K562 (cell line): Measurements from ENCODE around the gene C10orf105. TPM values are rescaled to one million over a fixed set of nuclear protein-coding genes. Genes with fewer than 3 reads are reported as not detected.

Source experiments
- ELF4 ChIP-seq: fragments of 450-650 bp; formaldehyde crosslinking; IDR thresholded peaks from 2 replicates; pipeline ENCODE4 v1.4.0; 2022; ENCODE audit warnings: missing genetic modification characterization
- GTF2A2 ChIP-seq: IDR thresholded peaks from 2 replicates; pipeline ENCODE4 v1.6.1; 2016; ENCODE audit warnings: mild to moderate bottlenecking, missing genetic modification characterization, missing compliant biosample characterization
- KAT8 ChIP-seq: fragments of 450-650 bp; IDR thresholded peaks from 2 replicates; pipeline ENCODE4 v1.6.1; 2016; ENCODE audit warnings: low read depth, mild to moderate bottlenecking
- MEF2D ChIP-seq: conservative IDR thresholded peaks from 2 replicates; pipeline ENCODE4 v1.6.1; 2016; ENCODE audit warnings: low read depth, missing genetic modification characterization, missing compliant biosample characterization
- MTA2 ChIP-seq: fragments of 450-650 bp; IDR thresholded peaks from 2 replicates; pipeline ENCODE4 v1.6.1; 2016; ENCODE audit warnings: low read depth
- OTX1 ChIP-seq: fragments of 450-650 bp; formaldehyde crosslinking; IDR thresholded peaks from 2 replicates; pipeline ENCODE4 v1.4.0; 2022; ENCODE audit warnings: mild to moderate bottlenecking
- PHF20 ChIP-seq: fragments of 450-650 bp; IDR thresholded peaks from 2 replicates; pipeline ENCODE4 v1.6.1; 2018; ENCODE audit not compliant: partially characterized antibody
- POLR2H ChIP-seq: IDR thresholded peaks from 2 replicates; pipeline ENCODE4 v1.6.1; 2016; ENCODE audit warnings: missing genetic modification characterization, low read depth, mild to moderate bottlenecking, control low read depth, missing compliant biosample characterization, moderate library complexity
- SRF ChIP-seq, 2 experiments: fragments of 250-450, 450-650 bp in 1 of 2; sonication (Bioruptor Pico) in 1 of 2; sonication (generic) in 1 of 2; formaldehyde crosslinking; IDR thresholded peaks; 2 replicates each; pipeline versions ENCODE4 v1.5.0 to v1.5.1; 2020 to 2022; ENCODE audit warnings: mild to moderate bottlenecking in 1 of 2, missing genetic modification reagents in 1 of 2
- TRIM28 ChIP-seq: fragments of 450-650 bp; IDR thresholded peaks from 2 replicates; pipeline ENCODE4 v1.6.1; 2017
- ZNF696 ChIP-seq: fragments of 250-450 bp; sonication (Bioruptor Pico); conservative IDR thresholded peaks from 2 replicates; pipeline ENCODE4 v1.4.0; 2020; ENCODE audit warnings: mild to moderate bottlenecking, moderate library complexity
- ZNF830 ChIP-seq: fragments of 250-450 bp; sonication (Bioruptor Pico); IDR thresholded peaks from 2 replicates; pipeline ENCODE4 v1.5.0; 2021; ENCODE audit warnings: mild to moderate bottlenecking
- ZZZ3 ChIP-seq: fragments of 450-650 bp; IDR thresholded peaks from 2 replicates; pipeline ENCODE4 v1.6.1; 2016; ENCODE audit warnings: antibody characterized with exemption, mild to moderate bottlenecking, moderate library complexity
- polyA plus RNA-seq, 8 experiments: library from polyadenylated mRNA; depleted of rRNA in 4 of 8; stranded (reverse) in 5 of 8; unstranded in 3 of 8; fragments of >200 nt; fragmentation: Nextera tagmentation in 2 of 8; fragmentation: Illumina TruSeq in 1 of 8; extraction: Ambion mirVana in 2 of 8; extraction: Trizol in 1 of 8; gene quantifications; 2 replicates each; pipeline versions ENCODE4 v1.2.1 to v1.2.3, GENCODE V29; 2011 to 2014; ENCODE audit warnings: inconsistent platforms in 1 of 8, missing spikeins in 1 of 8
- total RNA-seq, 7 experiments: library from RNA; depleted of rRNA in 6 of 7; stranded (reverse); fragments of >200 nt in 6 of 7; fragmentation: Illumina TruSeq in 2 of 7; extraction: Trizol in 2 of 7; gene quantifications; 2 replicates each; pipeline versions ENCODE4 v1.2.1 to v1.2.3, GENCODE V29; 2011 to 2021; ENCODE audit warnings: low replicate concordance in 1 of 7
- TF ChIP-seq, protein P1 (sequence below): fragments of 150-350 bp; conservative IDR thresholded peaks from 2 replicates; pipeline ENCODE4 v1.6.1; 2014; ENCODE audit warnings: low read length
- TF ChIP-seq, protein P2 (sequence below): sonication (generic); formaldehyde crosslinking; IDR thresholded peaks from 2 replicates; pipeline ENCODE4 v1.8.0; 2023; ENCODE audit warnings: mild to moderate bottlenecking, missing genetic modification reagents
- TF ChIP-seq, protein P3 (sequence below), 2 experiments: fragments of 250-450 bp in 1 of 2; fragments of 450-650 bp in 1 of 2; sonication (Bioruptor Pico) in 1 of 2; IDR thresholded peaks; 2 replicates each; pipeline versions ENCODE4 v1.6.1 to v1.8.0; 2016 to 2021; ENCODE audit warnings: mild to moderate bottlenecking in 2 of 2, moderate library complexity in 2 of 2, missing compliant biosample characterization in 1 of 2, missing genetic modification characterization in 1 of 2
- TF ChIP-seq, protein P4 (sequence below), 2 experiments: fragments of 450-650 bp in 1 of 2; IDR thresholded peaks; 2 replicates each; pipeline ENCODE4 v1.6.1; 2011 to 2017; ENCODE audit warnings: low read depth in 2 of 2, antibody characterized with exemption in 1 of 2, borderline replicate concordance in 1 of 2, low read length in 1 of 2, mild to moderate bottlenecking in 1 of 2, mixed read lengths in 1 of 2; ENCODE audit not compliant: control insufficient read depth in 1 of 2
- TF ChIP-seq, protein P5 (sequence below): sonication (generic); formaldehyde crosslinking; IDR thresholded peaks from 2 replicates; pipeline ENCODE4 v1.9.0; 2022; ENCODE audit warnings: mild to moderate bottlenecking, missing genetic modification reagents

C10orf105 gene
- total and polyA plus RNA-seq, 9 of the 15 experiments (the other 6 are each of a cell fraction or from before 2014, with no cell fraction given): 0.03 to 0.25 (median 0.04) TPM; not detected in 3

DNA sequence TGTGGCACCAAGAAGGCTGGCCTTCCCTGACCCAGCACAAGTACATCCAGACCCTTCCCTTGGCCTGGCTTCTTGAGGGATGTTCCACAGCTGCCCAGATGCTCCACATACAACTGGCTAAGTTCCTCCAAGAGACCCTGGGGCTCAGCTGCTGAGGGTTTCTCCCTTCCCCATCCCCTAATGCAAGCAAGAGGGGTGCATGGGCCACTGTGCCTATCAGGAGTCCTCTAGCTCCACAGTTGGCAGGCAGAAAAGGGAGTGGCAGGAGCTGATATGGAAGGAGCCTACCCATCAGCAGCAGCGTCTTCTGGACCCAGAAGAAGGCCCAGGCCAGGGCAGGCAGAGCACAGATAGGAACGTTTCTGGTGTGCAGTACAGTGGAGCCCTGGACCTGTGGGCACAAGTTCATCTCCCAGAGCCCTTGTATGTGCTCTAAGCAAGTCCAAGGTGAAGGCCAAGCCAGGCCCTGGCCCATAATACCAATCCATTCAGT, 27.5 kb upstream of the C10orf105 start (continued):
- TF ChIP-seq, protein P1, sequence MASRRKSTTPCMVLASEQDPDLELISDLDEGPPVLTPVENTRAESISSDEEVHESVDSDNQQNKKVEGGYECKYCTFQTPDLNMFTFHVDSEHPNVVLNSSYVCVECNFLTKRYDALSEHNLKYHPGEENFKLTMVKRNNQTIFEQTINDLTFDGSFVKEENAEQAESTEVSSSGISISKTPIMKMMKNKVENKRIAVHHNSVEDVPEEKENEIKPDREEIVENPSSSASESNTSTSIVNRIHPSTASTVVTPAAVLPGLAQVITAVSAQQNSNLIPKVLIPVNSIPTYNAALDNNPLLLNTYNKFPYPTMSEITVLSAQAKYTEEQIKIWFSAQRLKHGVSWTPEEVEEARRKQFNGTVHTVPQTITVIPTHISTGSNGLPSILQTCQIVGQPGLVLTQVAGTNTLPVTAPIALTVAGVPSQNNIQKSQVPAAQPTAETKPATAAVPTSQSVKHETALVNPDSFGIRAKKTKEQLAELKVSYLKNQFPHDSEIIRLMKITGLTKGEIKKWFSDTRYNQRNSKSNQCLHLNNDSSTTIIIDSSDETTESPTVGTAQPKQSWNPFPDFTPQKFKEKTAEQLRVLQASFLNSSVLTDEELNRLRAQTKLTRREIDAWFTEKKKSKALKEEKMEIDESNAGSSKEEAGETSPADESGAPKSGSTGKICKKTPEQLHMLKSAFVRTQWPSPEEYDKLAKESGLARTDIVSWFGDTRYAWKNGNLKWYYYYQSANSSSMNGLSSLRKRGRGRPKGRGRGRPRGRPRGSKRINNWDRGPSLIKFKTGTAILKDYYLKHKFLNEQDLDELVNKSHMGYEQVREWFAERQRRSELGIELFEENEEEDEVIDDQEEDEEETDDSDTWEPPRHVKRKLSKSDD: no peak
- TF ChIP-seq, protein P2, sequence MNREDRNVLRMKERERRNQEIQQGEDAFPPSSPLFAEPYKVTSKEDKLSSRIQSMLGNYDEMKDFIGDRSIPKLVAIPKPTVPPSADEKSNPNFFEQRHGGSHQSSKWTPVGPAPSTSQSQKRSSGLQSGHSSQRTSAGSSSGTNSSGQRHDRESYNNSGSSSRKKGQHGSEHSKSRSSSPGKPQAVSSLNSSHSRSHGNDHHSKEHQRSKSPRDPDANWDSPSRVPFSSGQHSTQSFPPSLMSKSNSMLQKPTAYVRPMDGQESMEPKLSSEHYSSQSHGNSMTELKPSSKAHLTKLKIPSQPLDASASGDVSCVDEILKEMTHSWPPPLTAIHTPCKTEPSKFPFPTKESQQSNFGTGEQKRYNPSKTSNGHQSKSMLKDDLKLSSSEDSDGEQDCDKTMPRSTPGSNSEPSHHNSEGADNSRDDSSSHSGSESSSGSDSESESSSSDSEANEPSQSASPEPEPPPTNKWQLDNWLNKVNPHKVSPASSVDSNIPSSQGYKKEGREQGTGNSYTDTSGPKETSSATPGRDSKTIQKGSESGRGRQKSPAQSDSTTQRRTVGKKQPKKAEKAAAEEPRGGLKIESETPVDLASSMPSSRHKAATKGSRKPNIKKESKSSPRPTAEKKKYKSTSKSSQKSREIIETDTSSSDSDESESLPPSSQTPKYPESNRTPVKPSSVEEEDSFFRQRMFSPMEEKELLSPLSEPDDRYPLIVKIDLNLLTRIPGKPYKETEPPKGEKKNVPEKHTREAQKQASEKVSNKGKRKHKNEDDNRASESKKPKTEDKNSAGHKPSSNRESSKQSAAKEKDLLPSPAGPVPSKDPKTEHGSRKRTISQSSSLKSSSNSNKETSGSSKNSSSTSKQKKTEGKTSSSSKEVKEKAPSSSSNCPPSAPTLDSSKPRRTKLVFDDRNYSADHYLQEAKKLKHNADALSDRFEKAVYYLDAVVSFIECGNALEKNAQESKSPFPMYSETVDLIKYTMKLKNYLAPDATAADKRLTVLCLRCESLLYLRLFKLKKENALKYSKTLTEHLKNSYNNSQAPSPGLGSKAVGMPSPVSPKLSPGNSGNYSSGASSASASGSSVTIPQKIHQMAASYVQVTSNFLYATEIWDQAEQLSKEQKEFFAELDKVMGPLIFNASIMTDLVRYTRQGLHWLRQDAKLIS (CRISPR knock-in tag): no peak
- TF ChIP-seq KAT8 (no peak), MEF2D (tag) (no peak), OTX1 (CRISPR knock-in tag) (0 out of 2 replicates have a peak, but pooled peaks have one; percentile 33), POLR2H (tag) (0 out of 2 replicates have a peak, but pooled peaks have one; percentile 3), SRF (CRISPR knock-in tag; IDR thresholded peaks at IDR 0.05) (no peak), GTF2A2 (no peak), ZNF696 (no peak), ELF4 (CRISPR knock-in tag) (no peak), MTA2 (no peak), TRIM28 (no peak), ZNF830 (CRISPR knock-in tag) (no peak), ZZZ3 (no peak), PHF20 (no peak)
- TF ChIP-seq, protein P3, sequence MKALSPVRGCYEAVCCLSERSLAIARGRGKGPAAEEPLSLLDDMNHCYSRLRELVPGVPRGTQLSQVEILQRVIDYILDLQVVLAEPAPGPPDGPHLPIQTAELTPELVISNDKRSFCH (CRISPR knock-in tag; IDR thresholded peaks at IDR 0.05): no peak
- TF ChIP-seq, protein P3 (tag; IDR thresholded peaks at IDR 0.05): no peak
- TF ChIP-seq, protein P4, sequence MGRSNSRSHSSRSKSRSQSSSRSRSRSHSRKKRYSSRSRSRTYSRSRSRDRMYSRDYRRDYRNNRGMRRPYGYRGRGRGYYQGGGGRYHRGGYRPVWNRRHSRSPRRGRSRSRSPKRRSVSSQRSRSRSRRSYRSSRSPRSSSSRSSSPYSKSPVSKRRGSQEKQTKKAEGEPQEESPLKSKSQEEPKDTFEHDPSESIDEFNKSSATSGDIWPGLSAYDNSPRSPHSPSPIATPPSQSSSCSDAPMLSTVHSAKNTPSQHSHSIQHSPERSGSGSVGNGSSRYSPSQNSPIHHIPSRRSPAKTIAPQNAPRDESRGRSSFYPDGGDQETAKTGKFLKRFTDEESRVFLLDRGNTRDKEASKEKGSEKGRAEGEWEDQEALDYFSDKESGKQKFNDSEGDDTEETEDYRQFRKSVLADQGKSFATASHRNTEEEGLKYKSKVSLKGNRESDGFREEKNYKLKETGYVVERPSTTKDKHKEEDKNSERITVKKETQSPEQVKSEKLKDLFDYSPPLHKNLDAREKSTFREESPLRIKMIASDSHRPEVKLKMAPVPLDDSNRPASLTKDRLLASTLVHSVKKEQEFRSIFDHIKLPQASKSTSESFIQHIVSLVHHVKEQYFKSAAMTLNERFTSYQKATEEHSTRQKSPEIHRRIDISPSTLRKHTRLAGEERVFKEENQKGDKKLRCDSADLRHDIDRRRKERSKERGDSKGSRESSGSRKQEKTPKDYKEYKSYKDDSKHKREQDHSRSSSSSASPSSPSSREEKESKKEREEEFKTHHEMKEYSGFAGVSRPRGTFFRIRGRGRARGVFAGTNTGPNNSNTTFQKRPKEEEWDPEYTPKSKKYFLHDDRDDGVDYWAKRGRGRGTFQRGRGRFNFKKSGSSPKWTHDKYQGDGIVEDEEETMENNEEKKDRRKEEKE (IDR thresholded peaks at IDR 0.05; ENCODE audit: borderline replicate concordance in 1 of 2, control insufficient read depth in 1 of 2, low read depth in 2 of 2, low read length in 1 of 2): no peak
- TF ChIP-seq, protein P5, sequence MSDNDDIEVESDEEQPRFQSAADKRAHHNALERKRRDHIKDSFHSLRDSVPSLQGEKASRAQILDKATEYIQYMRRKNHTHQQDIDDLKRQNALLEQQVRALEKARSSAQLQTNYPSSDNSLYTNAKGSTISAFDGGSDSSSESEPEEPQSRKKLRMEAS (CRISPR knock-in tag): no peak
